ENCODE results near the gene ZFAND5. TPM values are rescaled to one million over a fixed set of nuclear protein-coding genes. Genes with fewer than 3 reads are reported as not detected.
A peak's percentile ranks its signal among the peaks of the same experiment; 100 is the strongest.

Gene ZFAND5
- total and polyA plus RNA-seq, 2 of the 13 experiments (the other 11 are each of a cell fraction or from before 2014, with no cell fraction given): 53.4 to 60.2 TPM

DNA sequence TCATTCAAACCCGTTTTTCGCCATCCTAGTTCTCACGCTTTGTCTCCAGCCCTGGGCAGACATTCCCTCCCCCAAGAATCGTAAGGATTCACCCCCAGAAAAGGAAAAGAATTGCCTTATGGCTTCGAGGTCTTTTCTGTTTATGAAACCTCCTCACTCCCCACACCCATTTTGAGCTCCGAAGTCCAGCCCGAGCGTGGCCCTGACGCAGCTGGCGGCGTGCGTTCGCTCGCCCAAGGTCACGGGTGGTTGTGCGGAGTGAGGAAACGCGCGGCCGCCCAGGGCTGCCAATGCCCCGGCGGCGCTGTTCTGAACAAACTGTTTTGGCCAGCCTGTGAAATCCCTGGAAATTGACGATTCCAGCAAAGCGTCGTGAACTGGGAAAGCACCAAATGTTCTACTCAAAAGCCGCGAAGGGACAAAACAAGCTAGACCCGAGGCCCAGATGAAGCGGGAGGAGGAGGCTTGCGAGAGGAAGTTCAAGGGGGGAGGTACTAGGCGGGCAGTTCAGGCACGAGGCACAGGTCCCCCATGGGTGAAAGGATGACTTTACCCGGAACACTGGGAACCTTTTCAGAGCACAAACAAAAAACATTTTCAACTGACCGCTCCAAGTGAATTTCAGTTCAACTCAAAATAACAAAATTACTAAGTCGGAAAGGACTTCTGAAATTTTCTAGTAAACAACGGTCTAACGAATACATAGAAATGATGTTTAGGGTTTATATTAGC lies 683 bp upstream of the ZFAND5 start (continued):
- TF ChIP-seq, protein P1, sequence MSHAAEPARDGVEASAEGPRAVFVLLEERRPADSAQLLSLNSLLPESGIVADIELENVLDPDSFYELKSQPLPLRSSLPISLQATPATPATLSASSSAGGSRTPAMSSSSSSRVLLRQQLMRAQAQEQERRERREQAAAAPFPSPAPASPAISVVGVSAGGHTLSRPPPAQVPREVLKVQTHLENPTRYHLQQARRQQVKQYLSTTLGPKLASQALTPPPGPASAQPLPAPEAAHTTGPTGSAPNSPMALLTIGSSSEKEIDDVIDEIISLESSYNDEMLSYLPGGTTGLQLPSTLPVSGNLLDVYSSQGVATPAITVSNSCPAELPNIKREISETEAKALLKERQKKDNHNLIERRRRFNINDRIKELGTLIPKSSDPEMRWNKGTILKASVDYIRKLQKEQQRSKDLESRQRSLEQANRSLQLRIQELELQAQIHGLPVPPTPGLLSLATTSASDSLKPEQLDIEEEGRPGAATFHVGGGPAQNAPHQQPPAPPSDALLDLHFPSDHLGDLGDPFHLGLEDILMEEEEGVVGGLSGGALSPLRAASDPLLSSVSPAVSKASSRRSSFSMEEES (CRISPR knock-in tag; IDR thresholded peaks at IDR 0.05): peak; percentile 64; the same call in 1 of the 2 replicates
- TF ChIP-seq YEATS2 (CRISPR knock-in tag; IDR thresholded peaks at IDR 0.05; ENCODE audit: borderline replicate concordance) (0 out of 2 replicates have a peak, but pooled peaks have one; percentile 33), RAD51 (IDR thresholded peaks at IDR 0.05; ENCODE audit: borderline replicate concordance) (no peak), ONECUT2 (CRISPR knock-in tag; IDR thresholded peaks at IDR 0.05) (no peak), ZNF367 (CRISPR knock-in tag; IDR thresholded peaks at IDR 0.05; ENCODE audit: borderline replicate concordance) (no peak), ZNF274 (CRISPR knock-in tag; IDR thresholded peaks at IDR 0.05) (no peak; the same call in 1 of the 2 replicates), NFKB2 (CRISPR knock-in tag; IDR thresholded peaks at IDR 0.05; ENCODE audit: borderline replicate concordance) (peak; percentile 45; the same call in 1 of the 2 replicates), ZNF777 (CRISPR knock-in tag; IDR thresholded peaks at IDR 0.05) (no peak; the same call in 1 of the 2 replicates), MEIS1 (CRISPR knock-in tag; IDR thresholded peaks at IDR 0.05; ENCODE audit: borderline replicate concordance) (no peak), JDP2 (CRISPR knock-in tag; IDR thresholded peaks at IDR 0.05; ENCODE audit: borderline replicate concordance) (no peak), GLMP (CRISPR knock-in tag; IDR thresholded peaks at IDR 0.05; ENCODE audit: borderline replicate concordance) (no peak), ZNF780A (CRISPR knock-in tag; IDR thresholded peaks at IDR 0.05) (no peak)
- TF ChIP-seq, protein P2, sequence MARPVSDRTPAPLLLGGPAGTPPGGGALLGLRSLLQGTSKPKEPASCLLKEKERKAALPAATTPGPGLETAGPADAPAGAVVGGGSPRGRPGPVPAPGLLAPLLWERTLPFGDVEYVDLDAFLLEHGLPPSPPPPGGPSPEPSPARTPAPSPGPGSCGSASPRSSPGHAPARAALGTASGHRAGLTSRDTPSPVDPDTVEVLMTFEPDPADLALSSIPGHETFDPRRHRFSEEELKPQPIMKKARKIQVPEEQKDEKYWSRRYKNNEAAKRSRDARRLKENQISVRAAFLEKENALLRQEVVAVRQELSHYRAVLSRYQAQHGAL (CRISPR knock-in tag; IDR thresholded peaks at IDR 0.05; ENCODE audit: not compliant biosample characterization): no peak
- TF ChIP-seq, protein P3, sequence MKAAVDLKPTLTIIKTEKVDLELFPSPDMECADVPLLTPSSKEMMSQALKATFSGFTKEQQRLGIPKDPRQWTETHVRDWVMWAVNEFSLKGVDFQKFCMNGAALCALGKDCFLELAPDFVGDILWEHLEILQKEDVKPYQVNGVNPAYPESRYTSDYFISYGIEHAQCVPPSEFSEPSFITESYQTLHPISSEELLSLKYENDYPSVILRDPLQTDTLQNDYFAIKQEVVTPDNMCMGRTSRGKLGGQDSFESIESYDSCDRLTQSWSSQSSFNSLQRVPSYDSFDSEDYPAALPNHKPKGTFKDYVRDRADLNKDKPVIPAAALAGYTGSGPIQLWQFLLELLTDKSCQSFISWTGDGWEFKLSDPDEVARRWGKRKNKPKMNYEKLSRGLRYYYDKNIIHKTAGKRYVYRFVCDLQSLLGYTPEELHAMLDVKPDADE (CRISPR knock-in tag; IDR thresholded peaks at IDR 0.05): no peak
- TF ChIP-seq, protein P4, sequence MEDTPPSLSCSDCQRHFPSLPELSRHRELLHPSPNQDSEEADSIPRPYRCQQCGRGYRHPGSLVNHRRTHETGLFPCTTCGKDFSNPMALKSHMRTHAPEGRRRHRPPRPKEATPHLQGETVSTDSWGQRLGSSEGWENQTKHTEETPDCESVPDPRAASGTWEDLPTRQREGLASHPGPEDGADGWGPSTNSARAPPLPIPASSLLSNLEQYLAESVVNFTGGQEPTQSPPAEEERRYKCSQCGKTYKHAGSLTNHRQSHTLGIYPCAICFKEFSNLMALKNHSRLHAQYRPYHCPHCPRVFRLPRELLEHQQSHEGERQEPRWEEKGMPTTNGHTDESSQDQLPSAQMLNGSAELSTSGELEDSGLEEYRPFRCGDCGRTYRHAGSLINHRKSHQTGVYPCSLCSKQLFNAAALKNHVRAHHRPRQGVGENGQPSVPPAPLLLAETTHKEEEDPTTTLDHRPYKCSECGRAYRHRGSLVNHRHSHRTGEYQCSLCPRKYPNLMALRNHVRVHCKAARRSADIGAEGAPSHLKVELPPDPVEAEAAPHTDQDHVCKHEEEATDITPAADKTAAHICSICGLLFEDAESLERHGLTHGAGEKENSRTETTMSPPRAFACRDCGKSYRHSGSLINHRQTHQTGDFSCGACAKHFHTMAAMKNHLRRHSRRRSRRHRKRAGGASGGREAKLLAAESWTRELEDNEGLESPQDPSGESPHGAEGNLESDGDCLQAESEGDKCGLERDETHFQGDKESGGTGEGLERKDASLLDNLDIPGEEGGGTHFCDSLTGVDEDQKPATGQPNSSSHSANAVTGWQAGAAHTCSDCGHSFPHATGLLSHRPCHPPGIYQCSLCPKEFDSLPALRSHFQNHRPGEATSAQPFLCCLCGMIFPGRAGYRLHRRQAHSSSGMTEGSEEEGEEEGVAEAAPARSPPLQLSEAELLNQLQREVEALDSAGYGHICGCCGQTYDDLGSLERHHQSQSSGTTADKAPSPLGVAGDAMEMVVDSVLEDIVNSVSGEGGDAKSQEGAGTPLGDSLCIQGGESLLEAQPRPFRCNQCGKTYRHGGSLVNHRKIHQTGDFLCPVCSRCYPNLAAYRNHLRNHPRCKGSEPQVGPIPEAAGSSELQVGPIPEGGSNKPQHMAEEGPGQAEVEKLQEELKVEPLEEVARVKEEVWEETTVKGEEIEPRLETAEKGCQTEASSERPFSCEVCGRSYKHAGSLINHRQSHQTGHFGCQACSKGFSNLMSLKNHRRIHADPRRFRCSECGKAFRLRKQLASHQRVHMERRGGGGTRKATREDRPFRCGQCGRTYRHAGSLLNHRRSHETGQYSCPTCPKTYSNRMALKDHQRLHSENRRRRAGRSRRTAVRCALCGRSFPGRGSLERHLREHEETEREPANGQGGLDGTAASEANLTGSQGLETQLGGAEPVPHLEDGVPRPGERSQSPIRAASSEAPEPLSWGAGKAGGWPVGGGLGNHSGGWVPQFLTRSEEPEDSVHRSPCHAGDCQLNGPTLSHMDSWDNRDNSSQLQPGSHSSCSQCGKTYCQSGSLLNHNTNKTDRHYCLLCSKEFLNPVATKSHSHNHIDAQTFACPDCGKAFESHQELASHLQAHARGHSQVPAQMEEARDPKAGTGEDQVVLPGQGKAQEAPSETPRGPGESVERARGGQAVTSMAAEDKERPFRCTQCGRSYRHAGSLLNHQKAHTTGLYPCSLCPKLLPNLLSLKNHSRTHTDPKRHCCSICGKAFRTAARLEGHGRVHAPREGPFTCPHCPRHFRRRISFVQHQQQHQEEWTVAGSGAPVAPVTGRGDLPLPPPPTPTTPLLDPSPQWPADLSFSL (CRISPR knock-in tag; IDR thresholded peaks at IDR 0.05): no peak

All from HepG2 (cell line).